Stimulated activated CD4-positive, alpha-beta T cell treated with anti-CD3 and anti-CD28 coated beads, Interleukin-1b, Interleukin-23, amount 100 ng/mL, for 4 hours (primary cell): ENCODE measurements around the gene FRMD4A.
"Not testable (repeated sequence)": the region's sequence is repeated elsewhere in the genome, so short reads cannot be mapped to it uniquely, and the experiment has no call there.

Source experiments
- DNase-seq, 2 donors: peaks; one replicate each; pipeline ENCODE4 v3.0.0-alpha.2; 2020; ENCODE audit warnings: low read depth in 2 of 2

The FRMD4A gene

GRCh38 chr10:13950543-13950939 is 380.2 kb downstream of the FRMD4A start:
- DNase-seq = no peak

- no peak for DNase-seq
These were observed 380.7 kb downstream of the FRMD4A start for GRCh38 chr10:13949844-13950542.

- DNase-seq = no peak
These were observed 384.6 kb downstream of the FRMD4A start for GRCh38 chr10:13946209-13946460.

GRCh38 chr10:13945390-13946208 is 385.1 kb downstream of the FRMD4A start:
- no peak for DNase-seq

- no peak for DNase-seq
These were observed 385.9 kb downstream of the FRMD4A start for GRCh38 chr10:13944823-13945222.

- no peak for DNase-seq
These were observed 386.9 kb downstream of the FRMD4A start for GRCh38 chr10:13943735-13944398.

GRCh38 chr10:13942035-13942434 is 388.7 kb downstream of the FRMD4A start:
- DNase-seq = no peak

GRCh38 chr10:13939391-13939790 is 391.3 kb downstream of the FRMD4A start:
- no peak for DNase-seq

GRCh38 chr10:13938950-13939349 is 391.8 kb downstream of the FRMD4A start:
- DNase-seq = no peak

- no peak for DNase-seq
These were observed 393.9 kb downstream of the FRMD4A start for GRCh38 chr10:13936826-13937225.

- no peak for DNase-seq
These were observed 400.6 kb downstream of the FRMD4A start for GRCh38 chr10:13930120-13930519.

GRCh38 chr10:13928451-13928850 is 402.3 kb downstream of the FRMD4A start:
- no peak for DNase-seq

- no peak for DNase-seq
These were observed 404.5 kb downstream of the FRMD4A start for GRCh38 chr10:13925971-13926780.

GRCh38 chr10:13924040-13924725 is 406.5 kb downstream of the FRMD4A start:
- no peak for DNase-seq

GRCh38 chr10:13922586-13922985 is 408.1 kb downstream of the FRMD4A start:
- no peak for DNase-seq

- no peak for DNase-seq
These were observed 408.8 kb downstream of the FRMD4A start for GRCh38 chr10:13921941-13922340.

- not testable (repeated sequence) for DNase-seq
These were observed 409.6 kb downstream of the FRMD4A start for GRCh38 chr10:13921131-13921530.

- DNase-seq = no peak
These were observed 410.3 kb downstream of the FRMD4A start for GRCh38 chr10:13920465-13920864.

GRCh38 chr10:13920031-13920430 is 410.7 kb downstream of the FRMD4A start:
- no peak for DNase-seq

- DNase-seq = no peak
These were observed 412.9 kb downstream of the FRMD4A start for GRCh38 chr10:13917791-13918190.

- DNase-seq = no peak
These were observed 414.3 kb downstream of the FRMD4A start for GRCh38 chr10:13916384-13916947.
